Cardiac muscle cell (in vitro differentiated cells and primary cell): ENCODE results near the gene TMEM9. TPM values are rescaled to one million over a fixed set of nuclear protein-coding genes. Genes with fewer than 3 reads are reported as not detected.

Source experiments
- DNase-seq, 2 donors: peaks; one replicate each; pipeline versions ENCODE4 v3.0.0 to v3.0.0-alpha.2; 2010 to 2017; ENCODE audit warnings: low read depth in 1 of 2, low spot score in 1 of 2
- H3K27ac ChIP-seq: fragments of 200-600 bp; sonication (generic); 2 replicates; pipeline ENCODE4 v1.5.1; 2016
- H3K27me3 ChIP-seq: fragments of 200-600 bp; sonication (generic); 2 replicates; pipeline ENCODE4 v1.6.0; 2016; ENCODE audit warnings: control low read depth
- H3K36me3 ChIP-seq: fragments of 200-600 bp; sonication (generic); 2 replicates; pipeline ENCODE4 v1.5.1; 2016; ENCODE audit warnings: control low read depth
- H3K4me1 ChIP-seq: fragments of 200-600 bp; sonication (generic); 2 replicates; pipeline ENCODE4 v1.8.1; 2017; ENCODE audit warnings: low read depth, mild to moderate bottlenecking, mixed run types
- H3K4me3 ChIP-seq: fragments of 200-600 bp; sonication (generic); 2 replicates; pipeline ENCODE4 v1.5.1; 2016; ENCODE audit warnings: mild to moderate bottlenecking
- H3K9me3 ChIP-seq: fragments of 200-600 bp; sonication (generic); 2 replicates; pipeline ENCODE4 v1.5.1; 2017; ENCODE audit warnings: low read depth, mild to moderate bottlenecking, control low read depth
- CTCF ChIP-seq: IDR thresholded peaks from 2 replicates; pipeline ENCODE4 v1.5.1; 2012; ENCODE audit warnings: low read depth, mild to moderate bottlenecking, low read length
- polyA plus RNA-seq: library from polyadenylated mRNA; unstranded; fragments of >200 nt; fragmentation: Nextera tagmentation; extraction: Ambion mirVana; gene quantifications from 2 replicates; pipeline ENCODE4 v1.2.1, GENCODE V29; 2016
- total RNA-seq: library from RNA; depleted of rRNA; stranded (reverse); fragments of >200 nt; gene quantifications from 2 replicates; pipeline ENCODE4 v1.2.3, GENCODE V29; 2016

Gene TMEM9
- total and polyA plus RNA-seq, 2 experiments from 2014 or later, result 171 to 215 TPM

DNA sequence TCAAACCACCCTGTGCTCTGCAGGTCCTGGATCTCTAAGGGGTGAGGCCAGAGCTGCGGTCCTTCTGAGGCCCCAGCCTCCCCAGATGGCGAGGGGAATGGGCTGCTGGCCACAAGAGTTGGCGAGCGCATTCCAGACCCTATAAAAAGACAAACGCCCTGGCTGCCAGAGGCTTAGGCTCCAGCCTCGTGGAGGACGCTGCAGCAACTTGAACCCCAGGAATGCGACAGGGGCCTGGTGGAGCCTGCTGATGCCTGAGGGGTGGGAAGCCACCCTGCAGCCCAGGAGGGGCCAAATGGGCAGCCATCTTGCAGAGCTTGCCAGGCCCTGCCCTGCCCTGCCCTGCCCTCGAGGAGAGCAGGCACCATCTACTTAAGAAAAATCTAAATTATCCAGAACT is 50.6 kb downstream of the TMEM9 start:
- no peak for DNase-seq
- H3K27me3 ChIP-seq, result no peaks in the 10 kb centered on the region
- no peak overlapping the region for H3K4me3 ChIP-seq
- no peaks in the 10 kb centered on the region for H3K9me3 ChIP-seq
- H3K4me1 ChIP-seq, result no peaks in the 10 kb centered on the region
- H3K36me3 ChIP-seq, result no peaks in the 10 kb centered on the region
- no peak for TF ChIP-seq CTCF
- no peak overlapping the region for H3K27ac ChIP-seq

DNA sequence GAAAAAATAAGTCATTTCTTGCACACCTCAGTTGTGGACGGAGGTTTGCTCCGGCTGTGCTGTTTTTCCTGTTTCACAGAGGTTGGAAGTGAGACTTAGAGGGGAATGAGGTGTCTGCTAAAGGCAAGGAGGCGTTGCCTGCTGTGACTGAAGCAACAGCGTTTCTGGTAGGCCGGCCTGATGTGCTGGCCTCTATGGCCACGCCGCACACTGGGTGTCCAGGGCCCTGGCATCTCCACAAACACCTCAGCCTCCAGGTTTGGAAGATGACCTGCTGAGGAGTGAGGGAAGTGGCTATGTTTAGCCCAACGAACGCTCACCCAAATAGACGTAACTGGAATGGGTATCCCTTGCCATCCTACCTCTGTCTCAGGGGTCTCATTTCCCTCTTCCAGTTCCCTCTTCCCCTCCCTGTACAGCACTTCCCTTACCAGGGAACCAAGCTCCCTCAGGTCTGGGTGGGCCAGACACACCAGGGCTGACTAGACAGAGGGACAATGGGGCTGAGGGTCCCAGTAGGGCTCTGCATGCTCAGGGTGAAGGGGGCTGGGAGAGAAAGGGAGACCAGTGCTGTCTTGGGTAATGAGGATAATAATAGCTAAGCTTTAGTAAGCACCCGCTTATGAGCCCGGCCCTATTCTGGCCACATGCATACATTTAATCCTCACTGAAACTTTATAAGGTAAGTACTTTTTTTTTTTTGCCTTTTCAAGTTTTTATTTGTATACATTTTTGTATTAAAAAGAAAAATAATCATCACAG is 53.9 kb downstream of the TMEM9 start:
- Histone ChIP-seq H3K27me3 (no peaks in the 10 kb centered on the region), H3K4me3 (no peak overlapping the region), H3K4me1 (no peaks in the 10 kb centered on the region), H3K9me3 (no peaks in the 10 kb centered on the region), H3K27ac (no peak overlapping the region), H3K36me3 (no peaks in the 10 kb centered on the region)
- TF ChIP-seq CTCF, result no peak
- no peak for DNase-seq

DNA sequence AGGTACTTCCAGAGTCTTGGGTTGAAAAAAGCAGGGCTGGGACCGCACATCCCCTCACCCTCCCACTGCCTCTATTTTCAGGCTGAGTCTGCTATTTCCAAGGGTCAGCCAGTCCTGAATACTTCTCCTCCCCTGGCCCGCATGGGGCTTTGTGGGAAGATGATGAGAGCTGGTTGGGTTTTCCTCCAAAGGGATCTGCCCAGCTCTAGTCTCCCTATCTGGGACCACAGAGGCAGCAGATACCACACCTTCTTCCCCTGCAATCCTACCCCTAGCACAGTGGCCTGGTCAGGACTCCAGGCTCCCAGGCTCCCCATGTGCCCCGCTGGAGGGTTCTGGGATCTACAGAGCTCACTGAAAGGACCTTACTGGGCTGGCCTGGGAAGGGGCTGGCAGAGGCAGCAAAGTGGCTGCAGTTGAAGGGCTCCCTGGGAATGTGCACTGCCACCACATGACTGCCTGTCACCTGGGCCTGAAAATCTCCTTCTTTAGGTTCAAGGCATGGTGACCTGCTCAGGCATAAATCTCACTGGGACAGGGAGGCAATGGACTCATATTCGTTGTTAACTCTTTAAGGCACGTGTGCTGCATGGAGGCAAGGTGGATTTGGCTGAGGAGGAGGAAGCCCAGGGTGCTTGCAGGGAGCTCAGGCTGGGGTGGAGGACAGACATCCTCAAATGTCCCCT is 55.1 kb downstream of the TMEM9 start:
- peaks cover 7% of the 10 kb centered on the region for H3K4me1 ChIP-seq
- no peak for TF ChIP-seq CTCF
- DNase-seq, result no peak
- H3K36me3 ChIP-seq, result no peaks in the 10 kb centered on the region
- no peaks in the 10 kb centered on the region for H3K27me3 ChIP-seq
- no peaks in the 10 kb centered on the region for H3K9me3 ChIP-seq
- H3K4me3 ChIP-seq, result no peak overlapping the region
- no peak overlapping the region for H3K27ac ChIP-seq

DNA sequence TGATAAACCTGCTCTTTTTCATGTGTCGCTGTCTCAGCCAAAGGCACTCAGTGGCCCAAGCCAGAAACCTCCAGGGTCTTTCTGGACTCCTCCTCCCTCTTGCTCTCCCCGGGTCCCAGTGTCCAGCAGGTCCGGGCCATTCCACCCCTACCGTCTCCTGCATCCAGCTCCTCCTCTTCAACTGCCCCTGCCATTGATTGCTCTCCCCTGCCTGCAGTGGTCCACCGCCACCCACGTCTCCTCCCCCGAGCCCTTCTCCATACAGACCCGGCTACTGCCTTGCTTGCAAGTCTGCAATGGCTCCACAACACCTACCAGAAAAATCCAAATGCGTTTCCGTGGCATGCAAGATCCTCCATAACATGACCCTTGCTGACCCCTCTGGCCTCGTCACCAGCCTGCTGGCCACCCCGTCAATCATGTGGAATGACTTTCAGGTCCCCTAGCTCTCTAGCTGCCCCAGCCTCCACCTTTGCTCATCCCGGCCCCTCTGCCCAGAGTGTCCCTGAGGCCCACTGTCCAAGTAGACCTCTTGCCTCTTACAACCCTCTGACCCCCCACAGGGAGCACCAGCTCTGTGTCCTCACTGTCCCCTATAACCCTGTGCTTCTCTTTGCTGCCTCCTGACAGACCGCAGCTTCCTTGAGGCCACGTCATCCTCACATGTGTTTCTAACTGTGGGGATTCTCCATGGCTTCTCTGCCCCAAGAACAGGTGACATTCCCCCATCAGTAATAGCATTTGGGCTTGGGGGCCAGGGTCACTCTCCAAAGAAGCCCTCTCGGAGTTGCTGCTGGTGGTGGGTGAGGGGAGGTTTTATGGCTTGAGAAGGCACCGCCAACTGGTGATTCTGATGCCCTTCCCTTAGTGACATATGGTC is 57.1 kb downstream of the TMEM9 start:
- DNase-seq, result no peak
- no peak for TF ChIP-seq CTCF
- no peak overlapping the region for H3K4me3 ChIP-seq
- H3K9me3 ChIP-seq, result no peaks in the 10 kb centered on the region
- H3K36me3 ChIP-seq, result no peaks in the 10 kb centered on the region
- no peak overlapping the region for H3K27ac ChIP-seq
- no peaks in the 10 kb centered on the region for H3K27me3 ChIP-seq
- peaks cover 7% of the 10 kb centered on the region for H3K4me1 ChIP-seq

DNA sequence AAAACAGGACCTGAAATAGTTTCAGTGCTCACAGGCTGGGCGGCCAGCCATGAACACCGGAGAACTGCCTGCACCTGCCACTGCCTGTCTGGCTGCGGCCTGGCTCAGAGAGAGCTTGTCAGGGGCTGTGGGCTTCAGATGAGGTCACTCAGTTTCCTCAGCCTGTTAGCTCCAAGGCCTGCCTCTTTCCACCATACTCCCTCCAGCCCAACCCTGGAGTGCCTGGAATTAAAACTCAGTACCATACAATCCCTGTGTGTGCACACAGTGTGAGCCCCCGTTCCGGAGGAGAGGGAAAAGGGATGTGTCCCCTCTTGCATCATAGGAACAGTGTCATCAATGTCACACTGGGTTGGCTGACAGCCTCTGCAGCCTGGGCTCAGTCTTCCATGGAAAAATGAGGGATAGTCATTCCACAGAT is 58.2 kb downstream of the TMEM9 start:
- Histone ChIP-seq H3K36me3 (no peaks in the 10 kb centered on the region), H3K27me3 (no peaks in the 10 kb centered on the region), H3K4me3 (no peak overlapping the region), H3K9me3 (no peaks in the 10 kb centered on the region), H3K27ac (no peak overlapping the region), H3K4me1 (peaks cover 7% of the 10 kb centered on the region)
- TF ChIP-seq CTCF, result no peak
- DNase-seq, result no peak
